H9 (cell line): Measurements from ENCODE around the gene CACNG8. TPM values are rescaled to one million over a fixed set of nuclear protein-coding genes. Genes with fewer than 3 reads are reported as not detected.
A peak's percentile ranks its signal among the peaks of the same experiment; 100 is the strongest.

Experiments
- DNase-seq: peaks from one replicate; pipeline ENCODE4 v3.0.0-alpha.2; 2017
- H2AFZ ChIP-seq: one replicate; pipeline ENCODE4 v1.6.1; 2013; ENCODE audit warnings: mild to moderate bottlenecking, low read length, control low read depth, moderate library complexity
- H2AK5ac ChIP-seq: 2 replicates; pipeline ENCODE4 v1.6.1; 2013; ENCODE audit warnings: low read length, control low read depth, mixed read lengths; ENCODE audit not compliant: insufficient read length
- H2BK120ac ChIP-seq: one replicate; pipeline ENCODE4 v1.6.1; 2013; ENCODE audit warnings: low read depth, mild to moderate bottlenecking, low read length, control low read depth, inconsistent platforms; ENCODE audit not compliant: poor library complexity, severe bottlenecking
- H2BK12ac ChIP-seq: 2 replicates; pipeline ENCODE4 v1.6.1; 2013; ENCODE audit warnings: low read length, control low read depth, mixed read lengths, low read depth; ENCODE audit not compliant: insufficient read length
- H2BK15ac ChIP-seq: 2 replicates; pipeline ENCODE4 v1.6.1; 2013; ENCODE audit warnings: low read depth, low read length, control low read depth
- H2BK20ac ChIP-seq: one replicate; pipeline ENCODE4 v1.6.1; 2013; ENCODE audit warnings: low read depth, mild to moderate bottlenecking, low read length, control low read depth, inconsistent platforms; ENCODE audit not compliant: poor library complexity, severe bottlenecking
- H2BK5ac ChIP-seq: 2 replicates; pipeline ENCODE4 v1.6.1; 2013; ENCODE audit warnings: low read length, control low read depth, mixed read lengths; ENCODE audit not compliant: insufficient read length
- H3K14ac ChIP-seq: 2 replicates; pipeline ENCODE4 v1.6.1; 2013; ENCODE audit warnings: low read length, control low read depth; ENCODE audit not compliant: insufficient read depth
- H3K18ac ChIP-seq: 2 replicates; pipeline ENCODE4 v1.6.1; 2013; ENCODE audit warnings: low read depth, mild to moderate bottlenecking, mixed read lengths, low read length, control low read depth; ENCODE audit not compliant: insufficient read length
- H3K23ac ChIP-seq: 2 replicates; pipeline ENCODE4 v1.6.1; 2013; ENCODE audit warnings: low read length, control low read depth, mixed read lengths, low read depth; ENCODE audit not compliant: insufficient read length
- H3K23me2 ChIP-seq: 2 replicates; pipeline ENCODE4 v1.6.1; 2013; ENCODE audit warnings: low read depth, mild to moderate bottlenecking, mixed read lengths, low read length, control low read depth; ENCODE audit not compliant: insufficient read length, poor library complexity, severe bottlenecking
- H3K27ac ChIP-seq: 2 replicates; pipeline ENCODE4 v1.5.1; 2013; ENCODE audit warnings: low read length, control low read depth, mixed read lengths, low read depth; ENCODE audit not compliant: insufficient read length
- H3K27me3 ChIP-seq: 2 replicates; pipeline ENCODE4 v1.6.1; 2013; ENCODE audit warnings: low read length, control low read depth, inconsistent platforms; ENCODE audit not compliant: insufficient read depth
- H3K4ac ChIP-seq: 2 replicates; pipeline ENCODE4 v1.6.1; 2013; ENCODE audit warnings: low read depth, mild to moderate bottlenecking, control low read depth, inconsistent platforms, low read length, moderate library complexity
- H3K4me1 ChIP-seq: 2 replicates; pipeline ENCODE4 v1.6.1; 2013; ENCODE audit warnings: low read length, control low read depth, inconsistent platforms; ENCODE audit not compliant: insufficient read depth
- H3K4me2 ChIP-seq: 2 replicates; pipeline ENCODE4 v1.6.1; 2013; ENCODE audit warnings: low read length, control low read depth, mixed read lengths; ENCODE audit not compliant: insufficient read length, insufficient read depth
- H3K56ac ChIP-seq: 2 replicates; pipeline ENCODE4 v1.6.1; 2013; ENCODE audit warnings: low read depth, mild to moderate bottlenecking, mixed read lengths, low read length, control low read depth; ENCODE audit not compliant: insufficient read length
- H3K79me1 ChIP-seq: 2 replicates; pipeline ENCODE4 v1.6.1; 2013; ENCODE audit warnings: low read depth, mild to moderate bottlenecking, moderate library complexity, low read length, control low read depth, inconsistent platforms; ENCODE audit not compliant: insufficient read depth, poor library complexity, severe bottlenecking
- H3K79me2 ChIP-seq: 2 replicates; pipeline ENCODE4 v1.6.1; 2013; ENCODE audit warnings: low read length, control low read depth, inconsistent platforms; ENCODE audit not compliant: insufficient read depth
- H3K9ac ChIP-seq: 2 replicates; pipeline ENCODE4 v1.6.1; 2013; ENCODE audit warnings: low read length, control low read depth, mixed read lengths; ENCODE audit not compliant: insufficient read length; ENCODE audit errors: extremely low read depth
- H3K9me3 ChIP-seq: one replicate; pipeline ENCODE4 v1.6.1; 2013; ENCODE audit warnings: low read depth, low read length, inconsistent platforms; ENCODE audit not compliant: control insufficient read depth
- H3T11ph ChIP-seq: one replicate; pipeline ENCODE4 v1.6.1; 2013; ENCODE audit warnings: mild to moderate bottlenecking, low read length, control low read depth, inconsistent platforms
- H4K20me1 ChIP-seq: one replicate; pipeline ENCODE4 v1.6.1; 2013; ENCODE audit not compliant: control insufficient read depth, insufficient read length, insufficient read depth
- H4K5ac ChIP-seq: 2 replicates; pipeline ENCODE4 v1.6.1; 2013; ENCODE audit warnings: low read depth, mild to moderate bottlenecking, mixed read lengths, low read length, control low read depth; ENCODE audit not compliant: insufficient read length
- H4K8ac ChIP-seq: replicated peaks from 2 replicates; pipeline ENCODE4 v1.6.1; 2013; ENCODE audit warnings: low read length, control low read depth, mixed read lengths, low read depth; ENCODE audit not compliant: insufficient read length
- H4K91ac ChIP-seq: 2 replicates; pipeline ENCODE4 v1.6.1; 2013; ENCODE audit warnings: low read depth, mild to moderate bottlenecking, moderate library complexity, mixed read lengths, low read length, control low read depth; ENCODE audit not compliant: insufficient read length
- H3K27ac Mint-ChIP-seq, 3 experiments: 2 replicates in 2 of 3; 3 replicates in 1 of 3; pipeline ENCODE4 v1.8.0; 2020 to 2021; ENCODE audit warnings: mixed read lengths in 3 of 3, mild to moderate bottlenecking in 1 of 3, moderate library complexity in 1 of 3
- H3K27me3 Mint-ChIP-seq: 2 replicates; pipeline ENCODE4 v1.8.0; 2021; ENCODE audit warnings: low read depth, mild to moderate bottlenecking, moderate library complexity, mixed read lengths
- H3K36me3 Mint-ChIP-seq, 3 experiments: 2 replicates in 2 of 3; 3 replicates in 1 of 3; pipeline ENCODE4 v1.8.0; 2020 to 2021; ENCODE audit warnings: low read depth in 3 of 3, mixed read lengths in 3 of 3; ENCODE audit not compliant: insufficient read depth in 1 of 3
- H3K4me1 Mint-ChIP-seq, 2 experiments: 2 replicates each; pipeline ENCODE4 v1.8.0; 2020; ENCODE audit warnings: mixed read lengths in 2 of 2
- H3K4me3 Mint-ChIP-seq, 2 experiments: 2 replicates in 1 of 2; 3 replicates in 1 of 2; pipeline ENCODE4 v1.8.0; 2020 to 2021; ENCODE audit warnings: mild to moderate bottlenecking in 2 of 2, mixed read lengths in 2 of 2, moderate library complexity in 1 of 2
- H3K9me3 Mint-ChIP-seq, 2 experiments: 2 replicates in 1 of 2; 3 replicates in 1 of 2; pipeline ENCODE4 v1.8.0; 2020; ENCODE audit warnings: mild to moderate bottlenecking in 2 of 2, mixed read lengths in 2 of 2, moderate library complexity in 1 of 2
- CTCF ChIP-seq: fragments of 200-600 bp; sonication (generic); conservative IDR thresholded peaks from 3 replicates; pipeline ENCODE4 v1.8.0; 2021; ENCODE audit warnings: antibody characterized with exemption, mild to moderate bottlenecking
- WGBS: extraction: QIAGEN DNeasy Blood & Tissue Kit; methylation state at CpG from one replicate; pipeline ENCODE4 v1.1.7; 2013; ENCODE audit warnings: missing lambda C conversion rate, low lambda C conversion rate, mixed read lengths; ENCODE audit not compliant: insufficient read length; ENCODE audit errors: extremely low coverage; 5-methylcytosine and 5-hydroxymethylcytosine counted together
- total RNA-seq: library from RNA; stranded (reverse); gene quantifications from 2 replicates; pipeline ENCODE4 v1.2.1, GENCODE V29; 2021

Gene CACNG8
- total RNA-seq, 1 experiment from 2014 or later: 7.1 TPM

GRCh38 chr19:53944933-53945332 is 17.8 kb upstream of the CACNG8 start:
- Histone ChIP-seq H4K5ac (no peak overlapping the region), H3K23me2 (peaks cover 19% of the 10 kb centered on the region), H4K20me1 (no peaks in the 10 kb centered on the region), H3K18ac (no peak overlapping the region), H2BK5ac (no peak overlapping the region), H3K27ac (no peak overlapping the region), H3K9me3 (no peaks in the 10 kb centered on the region), H3K14ac (no peak overlapping the region), H3K23ac (no peak overlapping the region), H3K4ac (no peak overlapping the region), H2AFZ (no peak overlapping the region), H4K8ac (no peak overlapping the region), H3T11ph (no peak overlapping the region), H2BK120ac (no peak overlapping the region), H4K91ac (no peak overlapping the region), H3K27me3 (no peaks in the 10 kb centered on the region), H3K9ac (no peak overlapping the region), H2BK15ac (no peak overlapping the region), H2BK12ac (no peak overlapping the region), H3K4me1 (peaks cover 4% of the 10 kb centered on the region; the same call in 1 of the 2 replicates), H3K4me2 (peak overlapping the region; percentile 32), H2BK20ac (no peak overlapping the region), H3K56ac (no peak overlapping the region), H3K79me1 (no peaks in the 10 kb centered on the region), H2AK5ac (no peak overlapping the region), H3K79me2 (no peaks in the 10 kb centered on the region)
- no CpG with 5 or more reads among the region's 4 CpGs for WGBS
- TF ChIP-seq CTCF: no peak
- Mint-ChIP-seq H3K4me1 (peaks cover 20 to 34% of the 10 kb centered on the region in 2 experiments), H3K27ac (peak overlapping the region in 1 of 3 experiments; percentile 60; a peak in 2 of 7 replicates), H3K27me3 (peaks cover 3% of the 10 kb centered on the region), H3K9me3 (no peaks in the 10 kb centered on the region; a peak in 2 of 5 replicates), H3K36me3 (peaks cover 0 to 10% (median 8%) of the 10 kb centered on the region in 3 experiments; a peak in 5 of 7 replicates), H3K4me3 (peak overlapping the region; percentile 58 to 76; a peak in 2 of 5 replicates)
- no peak for DNase-seq
